ENCODE results near the gene SNAPC1. TPM values are rescaled to one million over a fixed set of nuclear protein-coding genes. Genes with fewer than 3 reads are reported as not detected.

Gene SNAPC1
- total and polyA plus RNA-seq, 2 donors (not counting 3 experiments of a cell fraction or from before 2014, with no cell fraction given), result 12.7 to 14.3 TPM

GRCh38 chr14:61724133-61724532, 38.1 kb upstream of the SNAPC1 start:
- ChIA-PET CTCF (interaction anchor here (0.6 kb wide), 1 partner anchor 637 kb away, joined by 3 read pairs; no protein-coding TSS in a partner anchor), POLR2A (no interaction called here)
- Histone ChIP-seq H3K4me3 (replicated peaks in 1 of 3; ENCODE audit: insufficient read depth in 1 of 3, low read depth in 1 of 3, low read length in 3 of 3) (no peak overlapping the region), H3K79me2 (ENCODE audit: control insufficient read depth, insufficient read depth, low read length) (peaks cover 77% of the 10 kb centered on the region), H3K27ac (ENCODE audit: insufficient read depth, low read depth, low read length) (no peak overlapping the region), H2AFZ (ENCODE audit: low read depth, low read length) (no peak overlapping the region), H3K9ac (replicated peaks; ENCODE audit: extremely low read depth, insufficient read depth, low read length) (no peak overlapping the region), H3K9me3 (replicated peaks; ENCODE audit: control insufficient read depth, insufficient read depth, low read length) (no peaks in the 10 kb centered on the region), H3K27me3 (ENCODE audit: control insufficient read depth in 2 of 2, insufficient read depth in 2 of 2, low read length in 2 of 2) (no peaks in the 10 kb centered on the region), H3K36me3 (ENCODE audit: control insufficient read depth in 2 of 2, extremely low read depth in 1 of 2, insufficient read depth in 2 of 2, low read length in 2 of 2) (peaks cover 17 to 56% of the 10 kb centered on the region in 2 experiments), H3K4me2 (ENCODE audit: insufficient read depth, low read length) (no peak overlapping the region), H3K4me1 (ENCODE audit: control insufficient read depth, extremely low read depth, insufficient read depth, low read length) (peaks cover 13% of the 10 kb centered on the region), H4K20me1 (replicated peaks; ENCODE audit: control insufficient read depth, extremely low read depth, insufficient read depth, low read length) (peaks cover 6% of the 10 kb centered on the region), H3K9me1 (replicated peaks; ENCODE audit: control insufficient read depth, extremely low read depth, insufficient read depth, low read length) (no peaks in the 10 kb centered on the region)
- no TSS peak for BruUV-seq (replicated peaks)
- DNase-seq (ENCODE audit: low read depth, low spot score) (no peak), FAIRE-seq (no peak)
- intact Hi-C loops (cut with micrococcal nuclease), result no loop called here
- no peak for TF ChIP-seq JUN (IDR thresholded peaks at IDR 0.05; ENCODE audit: borderline replicate concordance, insufficient read depth, insufficient read length, low read depth)
- no peak for TF ChIP-seq EZH2 (IDR thresholded peaks at IDR 0.05; ENCODE audit: borderline replicate concordance, low read depth, low read length, severe bottlenecking)
- TF ChIP-seq POLR2AphosphoS5 (IDR thresholded peaks at IDR 0.05; ENCODE audit: insufficient read depth, low read depth, low read length), result no peak
- TF ChIP-seq POLR2A (IDR thresholded peaks at IDR 0.05; ENCODE audit: low read depth, low read length), result no peak
- no peak for TF ChIP-seq MAX (IDR thresholded peaks at IDR 0.05; ENCODE audit: insufficient read depth, insufficient read length)
- no peak for TF ChIP-seq MYC (IDR thresholded peaks at IDR 0.05; ENCODE audit: low read depth, low read length)
- no peak for TF ChIP-seq FOS (IDR thresholded peaks at IDR 0.05; ENCODE audit: borderline replicate concordance, insufficient read depth, low read length)
- TF ChIP-seq CTCF (IDR thresholded peaks at IDR 0.05; ENCODE audit: extremely low read depth in 1 of 2, insufficient read depth in 1 of 2, low read depth in 1 of 2, low read length in 2 of 2), result no peak
- no peak for TF ChIP-seq GATA2 (IDR thresholded peaks at IDR 0.05; ENCODE audit: insufficient read depth, insufficient read length, low read depth, low read length)
- dilution Hi-C loops (cut with MboI; ENCODE audit: extremely low pct_ligation_motif_present, low sequenced_read_pairs), result no loop called here

Measured in endothelial cell of umbilical vein (primary cell).